Liver (tissue), 9 donors: Measurements from ENCODE around the gene OR10A6. TPM values are rescaled to one million over a fixed set of nuclear protein-coding genes. Genes with fewer than 3 reads are reported as not detected.

ENCODE experiments used
- DNase-seq: peaks from one replicate; pipeline ENCODE4 v3.0.0-alpha.2; 2017; ENCODE audit warnings: low spot score
- H3K27ac ChIP-seq, 2 donors: one replicate each; pipeline ENCODE4 v1.7.0; 2013; ENCODE audit warnings: inconsistent platforms in 2 of 2, low read length in 2 of 2, control low read depth in 1 of 2, low read depth in 1 of 2, mild to moderate bottlenecking in 1 of 2
- H3K27me3 ChIP-seq, 4 donors: one replicate each; pipeline versions ENCODE4 v1.6.1 to v1.7.0; 2013; ENCODE audit warnings: low read length in 3 of 4, inconsistent platforms in 1 of 4, mild to moderate bottlenecking in 1 of 4, moderate library complexity in 1 of 4; ENCODE audit not compliant: control insufficient read depth in 4 of 4, insufficient read depth in 4 of 4
- H3K36me3 ChIP-seq, 4 donors: one replicate each; pipeline versions ENCODE4 v1.6.1 to v1.7.0; 2013; ENCODE audit warnings: low read length in 3 of 4, mild to moderate bottlenecking in 3 of 4, low read depth in 1 of 4, moderate library complexity in 1 of 4; ENCODE audit not compliant: control insufficient read depth in 4 of 4, insufficient read depth in 3 of 4
- H3K4me1 ChIP-seq, 4 donors: one replicate each; pipeline versions ENCODE4 v1.6.1 to v1.7.0; 2013; ENCODE audit warnings: low read length in 3 of 4, mild to moderate bottlenecking in 3 of 4, moderate library complexity in 1 of 4; ENCODE audit not compliant: control insufficient read depth in 4 of 4, insufficient read depth in 4 of 4
- H3K4me3 ChIP-seq, 3 donors: one replicate each; pipeline versions ENCODE4 v1.6.1 to v1.7.0; 2013; ENCODE audit warnings: low read length in 3 of 3, control low read depth in 1 of 3, low read depth in 1 of 3, mild to moderate bottlenecking in 1 of 3
- H3K9ac ChIP-seq, 2 donors: one replicate each; pipeline ENCODE4 v1.7.0; 2013; ENCODE audit warnings: low read length in 2 of 2, mild to moderate bottlenecking in 2 of 2, moderate library complexity in 2 of 2, control low read depth in 1 of 2, low read depth in 1 of 2
- H3K9me3 ChIP-seq, 4 donors: one replicate each; pipeline versions ENCODE4 v1.6.1 to v1.7.0; 2013; ENCODE audit warnings: low read length in 3 of 4; ENCODE audit not compliant: control insufficient read depth in 4 of 4
- CTCF ChIP-seq: fragments of 150-350 bp; IDR thresholded peaks from 2 replicates; pipeline ENCODE4 v1.5.1; 2017; ENCODE audit warnings: improper control_type of control experiment, low read depth, low read length; ENCODE audit not compliant: missing input control
- EGR1 ChIP-seq, 2 donors: IDR thresholded peaks; 2 replicates each; pipeline ENCODE4 v1.6.1; 2016 to 2018; ENCODE audit warnings: antibody characterized with exemption in 2 of 2, low read depth in 2 of 2
- FOXA1 ChIP-seq: IDR thresholded peaks from 2 replicates; pipeline ENCODE4 v1.6.1; 2016; ENCODE audit warnings: antibody characterized with exemption
- FOXA2 ChIP-seq: IDR thresholded peaks from 2 replicates; pipeline ENCODE4 v1.6.1; 2016; ENCODE audit warnings: antibody characterized with exemption
- GABPA ChIP-seq, 2 donors: IDR thresholded peaks in 1 of 2; conservative IDR thresholded peaks in 1 of 2; 2 replicates each; pipeline ENCODE4 v1.6.1; 2016; ENCODE audit warnings: antibody characterized with exemption in 2 of 2, mild to moderate bottlenecking in 1 of 2, moderate library complexity in 1 of 2
- HNF4A ChIP-seq, 2 donors: conservative IDR thresholded peaks; 2 replicates each; pipeline ENCODE4 v1.6.1; 2016; ENCODE audit warnings: antibody characterized with exemption in 2 of 2, mild to moderate bottlenecking in 2 of 2
- HNF4G ChIP-seq: IDR thresholded peaks from 2 replicates; pipeline ENCODE4 v1.6.1; 2016; ENCODE audit warnings: antibody characterized with exemption
- JUND ChIP-seq, 2 donors: IDR thresholded peaks; 2 replicates each; pipeline ENCODE4 v1.6.1; 2016; ENCODE audit warnings: antibody characterized with exemption in 2 of 2
- NR2F2 ChIP-seq: IDR thresholded peaks from 2 replicates; pipeline ENCODE4 v1.6.1; 2016; ENCODE audit warnings: antibody characterized with exemption
- RAD21 ChIP-seq, 2 donors: IDR thresholded peaks; 2 replicates each; pipeline ENCODE4 v1.6.1; 2016; ENCODE audit warnings: antibody characterized with exemption in 2 of 2, mild to moderate bottlenecking in 2 of 2
- RXRA ChIP-seq, 2 donors: IDR thresholded peaks; 2 replicates each; pipeline ENCODE4 v1.6.1; 2017 to 2018; ENCODE audit warnings: antibody characterized with exemption in 2 of 2, mild to moderate bottlenecking in 1 of 2
- SP1 ChIP-seq: IDR thresholded peaks from 2 replicates; pipeline ENCODE4 v1.6.1; 2018; ENCODE audit warnings: antibody characterized with exemption, mild to moderate bottlenecking
- TAF1 ChIP-seq: conservative IDR thresholded peaks from 2 replicates; pipeline ENCODE4 v1.6.1; 2016; ENCODE audit warnings: antibody characterized with exemption, mild to moderate bottlenecking
- YY1 ChIP-seq: IDR thresholded peaks from 2 replicates; pipeline ENCODE4 v1.6.1; 2016; ENCODE audit warnings: antibody characterized with exemption, mild to moderate bottlenecking
- WGBS: extraction: QIAGEN DNeasy Blood & Tissue Kit; methylation state at CpG from one replicate; pipeline ENCODE4 v1.1.7; 2013; 5-methylcytosine and 5-hydroxymethylcytosine counted together
- polyA plus RNA-seq, 2 donors: library from polyadenylated mRNA; stranded (reverse) in 1 of 2; unstranded in 1 of 2; fragments of 200-250 nt in 1 of 2; fragments of >200 nt in 1 of 2; fragmentation: Nextera tagmentation in 1 of 2; extraction: Ambion mirVana in 1 of 2; gene quantifications; one replicate each; pipeline versions ENCODE4 v1.2.1 to v1.2.3, GENCODE V29; 2013 to 2015
- total RNA-seq, 2 donors: library from RNA; depleted of rRNA; stranded (reverse); fragments of >200 nt; gene quantifications; one replicate each; pipeline ENCODE4 v1.2.3, GENCODE V29; 2014
- TF ChIP-seq, protein P1 (sequence below): IDR thresholded peaks from 2 replicates; pipeline ENCODE4 v1.6.1; 2016; ENCODE audit warnings: antibody characterized with exemption
- TF ChIP-seq, protein P2 (sequence below): IDR thresholded peaks from 2 replicates; pipeline ENCODE4 v1.6.1; 2016; ENCODE audit warnings: antibody characterized with exemption
- TF ChIP-seq, protein P3 (sequence below): IDR thresholded peaks from 2 replicates; pipeline ENCODE4 v1.6.1; 2016; ENCODE audit warnings: antibody characterized with exemption
- TF ChIP-seq, protein P4 (sequence below): IDR thresholded peaks from 2 replicates; pipeline ENCODE4 v1.6.1; 2016; ENCODE audit warnings: antibody characterized with exemption, mild to moderate bottlenecking
- donor health status: healthy.
- donor health status: healthy.
- donor health status: healthy.
- donor health status: healthy.
- donor health status: healthy.

OR10A6 gene
- total and polyA plus RNA-seq, 4 donors = not detected

DNA sequence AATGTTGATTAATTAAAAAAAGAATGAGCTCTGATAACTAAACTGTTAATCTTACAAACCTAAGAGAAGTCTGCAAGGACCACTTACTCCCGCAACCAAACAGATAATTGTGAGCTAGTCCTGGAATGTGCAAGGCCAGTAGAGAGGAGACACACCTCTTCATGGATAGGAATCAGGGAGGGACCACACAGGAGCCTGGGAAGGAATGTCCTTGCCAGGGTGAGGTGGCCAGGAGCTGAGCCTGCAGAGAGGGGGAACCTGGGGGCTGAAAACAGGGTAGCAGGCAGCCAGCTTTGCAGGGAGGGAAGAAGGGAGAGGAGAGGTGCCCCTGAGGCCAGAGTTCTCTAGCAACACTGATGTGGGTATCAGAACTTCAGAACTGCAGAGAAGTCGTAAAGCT is 43.6 kb upstream of the OR10A6 start:
- Histone ChIP-seq H3K27me3 (no peaks in the 10 kb centered on the region), H3K4me1 (no peaks in the 10 kb centered on the region), H3K9me3 (no peaks in the 10 kb centered on the region), H3K27ac (no peak overlapping the region), H3K4me3 (no peak overlapping the region), H3K9ac (no peak overlapping the region), H3K36me3 (no peaks in the 10 kb centered on the region)
- 80% methylated on average over 2 of the region's 2 CpGs for WGBS
- TF ChIP-seq FOXA1 (no peak), HNF4A (conservative IDR thresholded peaks at IDR 0.05) (no peak), RXRA (IDR thresholded peaks at IDR 0.05) (no peak), JUND (IDR thresholded peaks at IDR 0.05) (no peak), YY1 (no peak), GABPA (IDR thresholded peaks at IDR 0.05 in 1 of 2, conservative IDR thresholded peaks at IDR 0.05 in 1 of 2) (no peak), HNF4G (no peak), RAD21 (IDR thresholded peaks at IDR 0.05) (no peak), EGR1 (IDR thresholded peaks at IDR 0.05; ENCODE audit: low read depth in 2 of 2) (no peak), TAF1 (no peak), FOXA2 (no peak), NR2F2 (no peak), SP1 (no peak), CTCF (no peak)
- TF ChIP-seq, protein P1, sequence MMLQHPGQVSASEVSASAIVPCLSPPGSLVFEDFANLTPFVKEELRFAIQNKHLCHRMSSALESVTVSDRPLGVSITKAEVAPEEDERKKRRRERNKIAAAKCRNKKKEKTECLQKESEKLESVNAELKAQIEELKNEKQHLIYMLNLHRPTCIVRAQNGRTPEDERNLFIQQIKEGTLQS = no peak
- TF ChIP-seq, protein P2, sequence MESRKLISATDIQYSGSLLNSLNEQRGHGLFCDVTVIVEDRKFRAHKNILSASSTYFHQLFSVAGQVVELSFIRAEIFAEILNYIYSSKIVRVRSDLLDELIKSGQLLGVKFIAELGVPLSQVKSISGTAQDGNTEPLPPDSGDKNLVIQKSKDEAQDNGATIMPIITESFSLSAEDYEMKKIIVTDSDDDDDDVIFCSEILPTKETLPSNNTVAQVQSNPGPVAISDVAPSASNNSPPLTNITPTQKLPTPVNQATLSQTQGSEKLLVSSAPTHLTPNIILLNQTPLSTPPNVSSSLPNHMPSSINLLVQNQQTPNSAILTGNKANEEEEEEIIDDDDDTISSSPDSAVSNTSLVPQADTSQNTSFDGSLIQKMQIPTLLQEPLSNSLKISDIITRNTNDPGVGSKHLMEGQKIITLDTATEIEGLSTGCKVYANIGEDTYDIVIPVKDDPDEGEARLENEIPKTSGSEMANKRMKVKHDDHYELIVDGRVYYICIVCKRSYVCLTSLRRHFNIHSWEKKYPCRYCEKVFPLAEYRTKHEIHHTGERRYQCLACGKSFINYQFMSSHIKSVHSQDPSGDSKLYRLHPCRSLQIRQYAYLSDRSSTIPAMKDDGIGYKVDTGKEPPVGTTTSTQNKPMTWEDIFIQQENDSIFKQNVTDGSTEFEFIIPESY = no peak
- TF ChIP-seq, protein P3, sequence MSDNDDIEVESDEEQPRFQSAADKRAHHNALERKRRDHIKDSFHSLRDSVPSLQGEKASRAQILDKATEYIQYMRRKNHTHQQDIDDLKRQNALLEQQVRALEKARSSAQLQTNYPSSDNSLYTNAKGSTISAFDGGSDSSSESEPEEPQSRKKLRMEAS = no peak
- TF ChIP-seq, protein P4, sequence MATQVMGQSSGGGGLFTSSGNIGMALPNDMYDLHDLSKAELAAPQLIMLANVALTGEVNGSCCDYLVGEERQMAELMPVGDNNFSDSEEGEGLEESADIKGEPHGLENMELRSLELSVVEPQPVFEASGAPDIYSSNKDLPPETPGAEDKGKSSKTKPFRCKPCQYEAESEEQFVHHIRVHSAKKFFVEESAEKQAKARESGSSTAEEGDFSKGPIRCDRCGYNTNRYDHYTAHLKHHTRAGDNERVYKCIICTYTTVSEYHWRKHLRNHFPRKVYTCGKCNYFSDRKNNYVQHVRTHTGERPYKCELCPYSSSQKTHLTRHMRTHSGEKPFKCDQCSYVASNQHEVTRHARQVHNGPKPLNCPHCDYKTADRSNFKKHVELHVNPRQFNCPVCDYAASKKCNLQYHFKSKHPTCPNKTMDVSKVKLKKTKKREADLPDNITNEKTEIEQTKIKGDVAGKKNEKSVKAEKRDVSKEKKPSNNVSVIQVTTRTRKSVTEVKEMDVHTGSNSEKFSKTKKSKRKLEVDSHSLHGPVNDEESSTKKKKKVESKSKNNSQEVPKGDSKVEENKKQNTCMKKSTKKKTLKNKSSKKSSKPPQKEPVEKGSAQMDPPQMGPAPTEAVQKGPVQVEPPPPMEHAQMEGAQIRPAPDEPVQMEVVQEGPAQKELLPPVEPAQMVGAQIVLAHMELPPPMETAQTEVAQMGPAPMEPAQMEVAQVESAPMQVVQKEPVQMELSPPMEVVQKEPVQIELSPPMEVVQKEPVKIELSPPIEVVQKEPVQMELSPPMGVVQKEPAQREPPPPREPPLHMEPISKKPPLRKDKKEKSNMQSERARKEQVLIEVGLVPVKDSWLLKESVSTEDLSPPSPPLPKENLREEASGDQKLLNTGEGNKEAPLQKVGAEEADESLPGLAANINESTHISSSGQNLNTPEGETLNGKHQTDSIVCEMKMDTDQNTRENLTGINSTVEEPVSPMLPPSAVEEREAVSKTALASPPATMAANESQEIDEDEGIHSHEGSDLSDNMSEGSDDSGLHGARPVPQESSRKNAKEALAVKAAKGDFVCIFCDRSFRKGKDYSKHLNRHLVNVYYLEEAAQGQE = no peak
- DNase-seq = no peak
